GM23338 (cell line): ENCODE data around the gene MTERF4. TPM values are rescaled to one million over a fixed set of nuclear protein-coding genes. Genes with fewer than 3 reads are reported as not detected.

Experiments used
- ATAC-seq: fragments of 200-7000 bp; cut with Tn5 transposase; 3 replicates; pipeline ENCODE4 v1.9.1; 2020
- DNase-seq: peaks from one replicate; pipeline ENCODE4 v3.0.0-alpha.2; 2015; ENCODE audit warnings: low spot score
- H2AFZ ChIP-seq: fragments of 200-600 bp; sonication (generic); 2 replicates; pipeline ENCODE4 v1.8.0; 2016; ENCODE audit warnings: antibody characterized with exemption, mild to moderate bottlenecking, moderate library complexity
- H3F3A ChIP-seq: fragments of 200-600 bp; sonication (generic); replicated peaks from 2 replicates; pipeline ENCODE4 v1.8.0; 2017; ENCODE audit warnings: antibody characterized with exemption, mixed run types, low read depth
- H3K27ac ChIP-seq: fragments of 200-600 bp; sonication (generic); 2 replicates; pipeline ENCODE4 v1.6.1; 2016; ENCODE audit warnings: low read depth
- H3K27me3 ChIP-seq: fragments of 200-600 bp; sonication (generic); 2 replicates; pipeline ENCODE4 v1.8.0; 2016; ENCODE audit warnings: mild to moderate bottlenecking, mixed run types, moderate library complexity; ENCODE audit not compliant: insufficient read depth
- H3K36me3 ChIP-seq: fragments of 200-600 bp; sonication (generic); 2 replicates; pipeline ENCODE4 v1.8.0; 2016; ENCODE audit warnings: mild to moderate bottlenecking; ENCODE audit not compliant: insufficient read depth
- H3K4me1 ChIP-seq: fragments of 200-600 bp; sonication (generic); 2 replicates; pipeline ENCODE4 v1.8.0; 2016; ENCODE audit warnings: mild to moderate bottlenecking, moderate library complexity; ENCODE audit not compliant: insufficient read depth
- H3K4me2 ChIP-seq: fragments of 200-600 bp; sonication (generic); 2 replicates; pipeline ENCODE4 v1.7.1; 2017; ENCODE audit warnings: mixed run types
- H3K4me3 ChIP-seq: fragments of 200-600 bp; sonication (generic); 2 replicates; pipeline ENCODE4 v1.6.1; 2016; ENCODE audit warnings: mixed run types
- H3K79me2 ChIP-seq: fragments of 200-600 bp; sonication (generic); replicated peaks from 2 replicates; pipeline ENCODE4 v1.8.0; 2017; ENCODE audit warnings: mild to moderate bottlenecking; ENCODE audit not compliant: insufficient read depth
- H3K9me2 ChIP-seq: fragments of 200-600 bp; sonication (generic); 2 replicates; pipeline ENCODE4 v1.8.0; 2017; ENCODE audit not compliant: insufficient read depth
- H4K20me1 ChIP-seq: fragments of 200-600 bp; sonication (generic); replicated peaks from 2 replicates; pipeline ENCODE4 v1.8.0; 2017; ENCODE audit warnings: mild to moderate bottlenecking; ENCODE audit not compliant: insufficient read depth
- H3K27ac Mint-ChIP-seq: 2 replicates; pipeline ENCODE4 v1.8.0; 2020; ENCODE audit warnings: inconsistent platforms, mild to moderate bottlenecking, moderate library complexity, mixed read lengths
- H3K27me3 Mint-ChIP-seq: 3 replicates; pipeline ENCODE4 v1.8.0; 2022; ENCODE audit warnings: low read depth, mild to moderate bottlenecking, moderate library complexity, mixed read lengths, inconsistent platforms; ENCODE audit not compliant: insufficient read depth, poor library complexity
- H3K36me3 Mint-ChIP-seq: 3 replicates; pipeline ENCODE4 v1.8.0; 2021; ENCODE audit warnings: low read depth, mild to moderate bottlenecking, inconsistent platforms, moderate library complexity, mixed read lengths
- H3K4me1 Mint-ChIP-seq: 3 replicates; pipeline ENCODE4 v1.8.0; 2020; ENCODE audit warnings: mild to moderate bottlenecking, inconsistent platforms, mixed read lengths
- H3K4me3 Mint-ChIP-seq: 3 replicates; pipeline ENCODE4 v1.8.0; 2021; ENCODE audit warnings: moderate library complexity, mild to moderate bottlenecking, inconsistent platforms, mixed read lengths
- H3K9me3 Mint-ChIP-seq: 3 replicates; pipeline ENCODE4 v1.8.0; 2020; ENCODE audit warnings: moderate library complexity, mild to moderate bottlenecking, inconsistent platforms, mixed read lengths
- CTCF ChIP-seq, 2 experiments: fragments of 200-600 bp in 1 of 2; sonication (generic) in 1 of 2; conservative IDR thresholded peaks; 2 replicates each; pipeline versions ENCODE4 v1.5.1 to v1.6.1; 2016 to 2017; ENCODE audit warnings: antibody characterized with exemption in 2 of 2, low read depth in 2 of 2, mild to moderate bottlenecking in 2 of 2, moderate library complexity in 1 of 2
- EZH2 ChIP-seq: fragments of 200-600 bp; sonication (generic); IDR thresholded peaks from one replicate; pipeline ENCODE4 v1.8.0; 2017; ENCODE audit warnings: antibody characterized with exemption, mild to moderate bottlenecking, low read depth; ENCODE audit not compliant: unreplicated experiment
- EZH2phosphoT487 ChIP-seq: fragments of 200-600 bp; sonication (generic); IDR thresholded peaks from one replicate; pipeline ENCODE4 v1.8.1; 2018; ENCODE audit warnings: antibody characterized with exemption; ENCODE audit not compliant: unreplicated experiment
- NANOG ChIP-seq: IDR thresholded peaks from 2 replicates; pipeline ENCODE4 v1.6.1; 2016; ENCODE audit warnings: antibody characterized with exemption, borderline replicate concordance
- POLR2AphosphoS5 ChIP-seq: IDR thresholded peaks from 2 replicates; pipeline ENCODE4 v1.6.1; 2016; ENCODE audit warnings: antibody characterized with exemption, low read depth
- STAT1 ChIP-seq: IDR thresholded peaks from one replicate; pipeline ENCODE4 v1.6.1; 2016; ENCODE audit warnings: antibody characterized with exemption; ENCODE audit not compliant: unreplicated experiment
- ZNF114 ChIP-seq: fragments of 250-450 bp; sonication (Bioruptor Pico); IDR thresholded peaks from 2 replicates; pipeline ENCODE4 v1.5.0; 2020; ENCODE audit warnings: mild to moderate bottlenecking, moderate library complexity
- ZNF462 ChIP-seq: fragments of 250-450 bp; sonication (Bioruptor Pico); IDR thresholded peaks from 2 replicates; pipeline ENCODE4 v1.5.0; 2020; ENCODE audit warnings: mild to moderate bottlenecking, moderate library complexity
- polyA plus RNA-seq: library from polyadenylated mRNA; unstranded; fragments of >200 nt; fragmentation: Nextera tagmentation; extraction: Ambion mirVana; gene quantifications from 2 replicates; pipeline ENCODE4 v1.2.1, GENCODE V29; 2016
- total RNA-seq: library from RNA; depleted of rRNA; stranded (reverse); fragments of >200 nt; shearing (Covaris generic); gene quantifications from 2 replicates; pipeline ENCODE4 v1.2.3, GENCODE V29; 2014
- TF ChIP-seq, protein P1 (sequence below): IDR thresholded peaks from 2 replicates; pipeline ENCODE4 v1.6.1; 2016; ENCODE audit warnings: antibody characterized with exemption

The MTERF4 gene
- total and polyA plus RNA-seq, 2 experiments from 2014 or later = 15.3 to 63.6 TPM

DNA sequence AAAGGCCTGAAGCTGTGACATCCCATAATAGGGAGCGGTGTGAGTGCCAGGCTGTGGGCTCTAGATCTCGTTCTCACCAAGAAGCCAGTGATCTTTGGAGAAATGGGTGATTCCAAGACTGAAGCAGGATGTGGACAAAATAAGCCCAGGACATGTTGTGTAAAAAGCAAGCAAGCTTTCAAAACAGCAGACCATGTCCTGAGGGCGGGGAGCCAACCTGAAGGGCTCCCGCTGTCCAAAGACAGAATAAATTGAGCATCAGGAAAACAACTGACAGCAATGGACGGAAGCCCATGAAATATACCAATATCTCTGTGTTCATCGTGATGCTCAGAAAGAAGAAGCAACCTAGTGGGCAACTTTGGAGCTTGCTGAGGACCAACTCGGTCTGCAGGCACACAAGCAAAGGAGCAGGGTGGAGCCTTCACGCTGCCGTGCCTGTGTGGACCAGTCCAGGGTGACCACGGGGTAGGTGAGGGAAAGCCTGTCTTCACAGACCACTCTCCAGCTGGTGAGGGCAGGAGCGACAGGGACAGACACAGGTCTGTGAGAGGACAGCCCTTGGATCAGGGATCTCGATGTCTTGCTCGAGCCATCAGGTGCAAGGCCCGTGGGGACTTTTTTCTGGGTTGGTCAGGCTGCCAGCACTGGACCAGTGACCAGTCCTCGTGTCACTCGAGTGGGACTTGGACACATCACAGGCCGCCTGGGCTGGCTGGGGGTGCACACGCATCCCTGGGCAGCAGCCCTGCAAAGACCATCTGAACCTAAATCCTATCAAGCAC is 21.5 kb downstream of the MTERF4 start (continued):
- TF ChIP-seq ZNF462 (CRISPR knock-in tag) (no peak), EZH2phosphoT487 (no peak), ZNF114 (no peak), POLR2AphosphoS5 (no peak), CTCF (conservative IDR thresholded peaks at IDR 0.05; ENCODE audit: low read depth in 2 of 2) (no peak), STAT1 (no peak)

GRCh38 chr2:241074901-241075540 is 27.1 kb downstream of the MTERF4 start:
- Histone ChIP-seq H3K4me2 (no peak overlapping the region), H4K20me1 (no peaks in the 10 kb centered on the region), H3K27ac (no peak overlapping the region), H3F3A (no peaks in the 10 kb centered on the region), H3K9me2 (no peaks in the 10 kb centered on the region), H3K27me3 (no peaks in the 10 kb centered on the region), H3K4me3 (no peak overlapping the region), H3K4me1 (no peaks in the 10 kb centered on the region), H2AFZ (no peak overlapping the region), H3K79me2 (no peaks in the 10 kb centered on the region), H3K36me3 (no peaks in the 10 kb centered on the region)
- DNase-seq = no peak
- Mint-ChIP-seq H3K4me3 (no peak overlapping the region), H3K9me3 (no peaks in the 10 kb centered on the region), H3K27me3 (peaks cover 15% of the 10 kb centered on the region), H3K4me1 (peaks cover 4% of the 10 kb centered on the region), H3K27ac (no peak overlapping the region), H3K36me3 (no peaks in the 10 kb centered on the region)
- no peak for ATAC-seq
- TF ChIP-seq, protein P1, sequence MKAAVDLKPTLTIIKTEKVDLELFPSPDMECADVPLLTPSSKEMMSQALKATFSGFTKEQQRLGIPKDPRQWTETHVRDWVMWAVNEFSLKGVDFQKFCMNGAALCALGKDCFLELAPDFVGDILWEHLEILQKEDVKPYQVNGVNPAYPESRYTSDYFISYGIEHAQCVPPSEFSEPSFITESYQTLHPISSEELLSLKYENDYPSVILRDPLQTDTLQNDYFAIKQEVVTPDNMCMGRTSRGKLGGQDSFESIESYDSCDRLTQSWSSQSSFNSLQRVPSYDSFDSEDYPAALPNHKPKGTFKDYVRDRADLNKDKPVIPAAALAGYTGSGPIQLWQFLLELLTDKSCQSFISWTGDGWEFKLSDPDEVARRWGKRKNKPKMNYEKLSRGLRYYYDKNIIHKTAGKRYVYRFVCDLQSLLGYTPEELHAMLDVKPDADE = no peak
- TF ChIP-seq CTCF (conservative IDR thresholded peaks at IDR 0.05; ENCODE audit: low read depth in 2 of 2) (no peak), NANOG (no peak), EZH2phosphoT487 (no peak), EZH2 (no peak)
